Kidney tubule cell (primary cell): Measurements from ENCODE around the gene GABRR2.
A peak's percentile ranks its signal among the peaks of the same experiment; 100 is the strongest.
"Not testable (repeated sequence)": the region's sequence is repeated elsewhere in the genome, so short reads cannot be mapped to it uniquely, and the experiment has no call there.

Experiments used
- DNase-seq: peaks from one replicate; pipeline ENCODE4 v3.0.0-alpha.2; 2018; ENCODE audit warnings: low spot score

GABRR2 gene

DNA sequence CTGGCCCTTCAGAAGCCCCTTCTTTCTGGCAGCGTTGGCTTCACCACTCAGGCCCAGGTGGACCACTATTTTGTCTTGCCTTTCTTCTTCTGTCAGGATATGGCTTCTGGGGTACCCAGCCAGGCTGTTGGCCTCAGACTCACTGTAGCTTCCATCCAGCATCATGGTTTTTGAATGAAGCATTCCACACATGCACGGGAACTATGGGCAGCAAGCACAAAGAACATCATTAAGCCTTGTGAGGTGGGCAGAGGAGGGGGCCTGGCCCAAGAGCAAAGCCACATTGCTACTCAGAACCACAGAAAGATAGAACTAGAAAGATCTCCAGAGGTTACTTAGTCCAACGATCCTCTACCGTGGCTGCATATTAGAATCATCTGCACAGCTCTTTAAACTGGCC is 57.3 kb downstream of the GABRR2 start:
- DNase-seq: no peak

DNA sequence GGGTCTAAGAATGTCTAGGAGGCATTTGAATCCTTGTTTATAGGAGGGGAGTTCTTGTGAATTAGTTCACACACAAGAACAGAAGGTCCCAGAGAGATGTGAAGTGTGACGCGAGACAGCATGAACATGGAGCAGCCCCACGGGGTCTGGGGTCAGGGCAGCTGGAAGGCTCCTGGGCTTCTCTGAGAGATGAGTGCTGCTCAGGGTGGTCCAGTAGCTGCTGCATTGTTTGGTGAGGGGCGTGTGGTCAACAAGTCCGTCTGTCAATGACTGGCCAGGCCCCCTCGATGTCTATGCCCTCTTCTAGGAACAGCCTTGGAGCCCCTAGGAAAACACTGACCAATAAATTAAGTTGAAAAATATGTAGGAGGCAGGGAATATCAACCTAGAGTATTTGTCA is 57.8 kb downstream of the GABRR2 start:
- DNase-seq: no peak

DNA sequence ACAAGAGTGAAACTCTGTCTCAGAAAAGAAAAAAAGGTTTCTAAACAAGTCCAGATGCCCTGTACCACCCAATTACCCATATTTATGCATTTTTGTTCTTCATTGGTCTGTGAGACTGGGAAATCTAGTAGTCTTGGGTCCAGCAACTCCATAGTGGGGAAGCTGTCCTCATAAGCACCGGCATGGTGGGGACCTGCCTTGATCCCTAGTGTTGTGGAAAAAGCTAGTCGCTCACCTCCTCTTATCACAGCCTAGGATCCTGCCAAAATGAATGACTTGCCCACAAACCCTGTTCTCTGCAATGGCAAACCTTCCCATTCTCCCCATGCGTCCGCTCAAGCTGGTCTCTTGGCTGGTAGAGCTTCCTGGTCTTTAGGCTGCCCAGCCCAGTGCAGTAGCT is 59.7 kb downstream of the GABRR2 start:
- DNase-seq: no peak

DNA sequence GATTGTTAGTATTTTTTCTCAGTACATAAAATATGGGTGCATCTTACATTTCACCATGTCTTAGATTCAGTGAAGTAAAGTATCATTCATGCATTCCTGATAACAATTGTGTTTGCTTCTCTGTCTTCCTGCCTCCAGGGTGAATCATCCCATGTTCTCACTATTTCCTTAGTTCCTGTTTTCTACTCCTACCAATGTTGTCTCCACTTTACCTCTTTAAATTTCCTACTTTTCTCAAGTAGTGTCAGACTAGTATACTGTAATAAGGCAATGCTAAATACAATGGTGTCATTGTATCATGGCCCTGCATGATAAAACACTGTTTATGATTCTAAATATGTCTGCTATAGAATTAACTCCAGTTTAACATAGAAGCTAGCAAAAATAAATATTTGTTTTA is 60.5 kb downstream of the GABRR2 start:
- peak; percentile 59 for DNase-seq

DNA sequence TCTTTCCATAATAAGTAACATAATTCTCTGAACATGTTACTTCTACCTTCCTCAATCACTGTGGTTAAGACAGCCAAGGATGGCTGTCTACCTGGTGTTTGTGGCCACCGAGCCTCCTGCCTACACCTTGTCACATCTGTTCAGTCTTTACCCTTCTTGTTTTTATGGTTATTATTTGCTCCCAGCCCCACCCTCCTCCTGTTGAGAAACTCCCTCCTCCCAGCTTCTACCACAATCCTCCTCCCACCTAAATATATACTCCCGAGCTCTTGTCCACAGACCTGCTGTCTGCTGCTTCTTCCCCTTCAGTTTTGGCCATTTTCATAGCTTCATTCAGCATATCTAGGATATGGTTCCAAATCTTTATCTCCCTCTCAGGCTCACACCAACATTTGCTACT is 62.2 kb downstream of the GABRR2 start:
- no peak for DNase-seq

DNA sequence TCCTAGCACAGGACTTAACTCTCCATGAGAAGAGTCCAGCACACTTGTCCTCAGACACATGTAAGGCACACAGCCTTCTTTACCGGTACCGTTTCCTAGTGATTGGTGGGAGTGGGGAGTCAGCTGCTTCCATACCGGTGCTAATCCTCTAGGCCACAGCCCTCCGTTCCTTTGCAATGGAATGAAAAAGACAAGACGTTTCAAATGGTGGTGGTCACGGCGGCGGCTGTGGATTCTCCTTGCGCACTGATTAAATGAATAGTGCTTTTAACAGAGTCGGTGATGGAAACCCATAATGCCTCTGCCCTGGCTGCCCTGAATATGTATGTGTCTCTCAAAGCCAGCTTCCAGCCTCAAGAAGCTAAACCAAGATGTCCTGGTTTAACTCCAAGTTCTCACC is 63.1 kb downstream of the GABRR2 start:
- no peak for DNase-seq

DNA sequence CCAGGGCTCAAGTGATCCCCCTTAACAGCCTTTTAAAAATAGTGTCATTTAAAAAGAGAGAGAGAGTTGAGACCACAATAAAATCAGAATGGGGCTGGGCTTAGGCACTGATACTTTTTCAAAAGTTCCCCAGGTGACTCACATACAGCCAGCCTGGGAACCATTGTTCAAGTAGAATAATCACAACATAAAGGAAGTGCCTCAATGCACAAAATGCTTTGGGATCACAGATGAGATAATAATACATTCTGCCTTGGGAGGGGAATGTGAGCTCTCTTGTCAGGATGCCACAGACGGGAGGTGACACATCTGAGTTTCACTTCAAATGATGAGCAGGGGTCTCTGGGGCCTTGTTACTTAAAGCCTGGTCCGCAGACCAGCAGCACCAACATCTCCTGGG is 63.9 kb downstream of the GABRR2 start:
- DNase-seq: peak; percentile 69

DNA sequence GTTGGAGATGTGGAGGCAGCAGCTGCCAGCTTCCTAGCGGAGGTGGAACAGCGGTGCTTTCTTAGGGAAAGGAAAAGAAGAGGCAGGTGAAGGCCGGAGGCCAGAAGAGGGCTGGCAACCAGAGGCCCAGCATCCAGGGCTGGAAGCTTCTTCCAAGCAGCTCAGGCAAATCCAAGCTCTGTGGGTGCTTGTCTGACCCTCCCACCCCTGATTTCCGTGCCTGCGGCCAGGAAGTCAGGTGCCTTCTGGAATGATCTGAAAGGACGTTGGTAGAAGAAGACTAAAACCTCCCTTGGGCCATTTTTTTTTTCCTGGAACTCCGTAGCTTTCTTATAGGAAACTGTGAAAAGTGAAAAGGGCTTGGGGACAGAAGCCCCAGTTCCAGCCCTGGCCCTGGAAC is 64.9 kb downstream of the GABRR2 start:
- no peak for DNase-seq

DNA sequence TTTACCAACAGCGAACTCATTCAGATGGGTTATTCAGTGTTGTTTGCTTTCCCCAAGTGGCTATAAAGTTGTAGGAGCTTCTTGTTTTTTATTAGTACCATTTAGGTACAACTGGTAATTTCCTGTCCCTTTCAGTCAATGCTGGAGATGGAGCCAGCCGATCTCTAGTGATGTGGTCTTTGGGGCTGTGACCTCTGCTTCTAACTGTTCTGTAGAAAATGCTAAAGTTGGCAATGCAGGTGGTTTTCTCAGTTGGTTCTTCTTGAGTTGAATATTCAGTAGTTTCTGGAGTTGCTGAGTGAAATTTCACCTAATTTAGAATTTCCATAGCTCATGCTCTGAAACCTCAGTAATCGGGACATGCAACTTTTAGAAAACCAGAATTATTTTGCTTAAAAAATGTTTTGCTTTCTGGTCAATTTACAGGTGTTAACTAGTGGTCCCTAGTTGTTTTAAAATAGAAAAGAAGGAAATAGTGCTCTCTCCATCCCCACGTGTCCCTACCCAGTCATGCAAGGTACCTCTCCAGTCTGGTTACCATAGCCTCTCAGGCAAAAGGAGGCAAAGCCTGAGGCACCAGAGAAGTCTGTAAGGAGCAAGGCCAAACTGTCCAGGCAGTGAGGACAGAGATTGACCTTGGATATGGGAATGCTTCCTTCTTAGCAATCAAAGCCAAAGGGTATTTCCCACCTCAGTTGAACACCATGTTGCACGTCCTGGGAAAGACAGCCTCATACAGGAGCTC is 70.7 kb downstream of the GABRR2 start:
- DNase-seq: no peak

DNA sequence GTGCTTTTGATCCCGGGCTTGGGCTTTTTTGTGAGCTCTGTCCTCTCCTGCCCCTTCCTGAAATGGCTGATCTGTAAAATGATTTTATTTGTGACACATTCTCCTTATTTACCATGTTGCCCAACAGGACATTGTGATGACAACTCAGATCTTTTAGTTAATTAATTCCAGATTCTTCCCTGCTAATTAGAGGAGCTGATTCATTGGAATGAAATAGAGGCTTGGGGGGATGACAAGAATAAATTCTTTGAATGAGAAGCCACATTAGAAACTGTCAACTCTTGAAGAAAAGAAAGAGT is 71.8 kb downstream of the GABRR2 start:
- peak; percentile 62 for DNase-seq

DNA sequence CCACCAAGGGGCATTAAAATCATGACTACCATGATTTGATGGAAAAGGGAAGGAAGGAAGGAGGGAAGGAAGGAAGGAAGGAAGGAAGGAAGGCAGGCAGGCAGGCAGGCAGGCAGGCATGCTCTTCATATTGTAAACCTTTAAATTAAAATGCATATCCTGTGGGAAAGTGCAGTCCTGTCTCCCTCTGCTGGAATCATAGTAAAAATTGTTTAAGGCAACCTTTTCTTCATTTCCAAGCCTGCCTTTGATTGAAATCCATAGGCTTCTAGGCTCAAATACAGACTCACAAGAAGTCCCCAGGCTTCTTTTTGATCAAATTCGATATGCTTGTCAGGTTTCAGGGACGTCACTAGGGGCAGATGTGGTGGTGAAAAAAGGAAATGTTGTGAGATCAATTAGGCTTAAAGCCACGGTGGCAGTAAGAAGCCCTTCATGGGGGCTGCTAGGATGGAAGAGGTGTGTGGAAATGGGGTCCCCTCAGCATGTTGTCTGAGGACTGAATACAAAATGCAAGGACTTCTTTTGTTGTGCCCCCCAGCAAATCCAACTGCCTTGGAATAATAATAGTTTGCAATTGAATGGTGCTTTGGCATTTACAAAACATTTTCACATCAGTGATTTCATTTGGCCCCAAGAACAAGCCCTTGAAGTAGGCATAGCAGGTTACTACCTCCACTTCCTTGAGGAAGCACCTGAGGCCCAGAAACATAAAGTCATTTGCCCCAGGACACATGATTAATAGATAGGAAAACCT is 72.3 kb downstream of the GABRR2 start:
- DNase-seq: peak; percentile 44

DNA sequence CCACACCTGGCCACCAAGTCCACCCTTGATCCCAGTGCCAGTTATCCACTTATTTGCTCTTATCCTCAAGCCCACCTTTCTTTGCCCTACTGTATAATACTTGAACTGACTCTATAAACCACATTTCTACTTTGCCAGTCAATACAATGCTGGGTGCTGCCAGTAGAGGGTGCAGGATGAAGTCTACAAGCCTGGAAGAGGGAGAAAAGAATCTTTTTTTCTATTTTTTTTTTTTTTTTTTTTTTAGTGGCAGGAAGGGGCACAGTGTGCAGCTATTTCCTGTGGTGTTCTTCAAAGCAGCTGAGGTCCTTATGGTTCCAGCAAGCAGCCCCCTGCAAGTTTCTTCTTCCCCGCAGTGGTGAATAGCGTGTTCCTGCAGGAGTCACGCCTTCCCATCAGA is 75.8 kb downstream of the GABRR2 start:
- DNase-seq: no peak

DNA sequence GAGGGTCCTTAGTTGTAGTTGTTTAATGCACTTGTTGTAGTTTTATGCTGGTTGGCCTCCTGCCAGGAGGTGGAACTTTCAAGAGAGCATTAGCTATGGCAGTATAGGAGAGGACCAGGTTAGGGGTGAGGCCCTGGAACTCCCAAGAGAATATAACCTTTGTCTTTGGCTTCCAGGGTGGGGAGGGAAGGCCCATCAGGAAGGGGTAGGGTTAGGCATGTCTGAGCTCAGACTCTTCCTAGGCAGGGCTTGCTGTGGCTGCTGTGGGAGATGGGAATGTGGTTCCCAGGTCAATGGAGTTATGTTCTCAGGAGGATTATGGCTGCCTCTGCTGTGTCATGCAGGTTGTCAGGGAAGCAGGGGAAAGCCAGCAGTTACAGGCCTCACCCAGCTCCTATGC is 77.9 kb downstream of the GABRR2 start:
- no peak for DNase-seq

DNA sequence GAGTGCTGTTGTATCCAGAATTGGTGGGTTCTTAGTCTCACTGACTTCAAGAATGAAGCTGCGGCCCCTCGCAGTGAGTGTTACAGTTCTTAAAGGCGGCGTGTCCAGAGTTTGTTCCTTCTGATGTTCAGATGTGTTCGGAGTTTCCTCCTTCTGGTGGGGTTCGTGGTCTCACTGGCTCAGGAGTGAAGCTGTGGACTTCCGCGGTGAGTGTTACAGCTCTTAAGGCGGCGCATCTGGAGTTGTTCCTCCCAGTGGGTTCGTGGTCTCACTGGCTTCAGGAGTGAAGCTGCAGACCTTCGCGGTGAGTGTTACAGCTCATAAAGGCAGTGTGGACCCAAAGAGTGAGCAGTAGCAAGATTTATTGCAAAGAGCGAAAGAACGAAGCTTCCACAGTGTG is 81.5 kb downstream of the GABRR2 start:
- DNase-seq: not testable (repeated sequence)

DNA sequence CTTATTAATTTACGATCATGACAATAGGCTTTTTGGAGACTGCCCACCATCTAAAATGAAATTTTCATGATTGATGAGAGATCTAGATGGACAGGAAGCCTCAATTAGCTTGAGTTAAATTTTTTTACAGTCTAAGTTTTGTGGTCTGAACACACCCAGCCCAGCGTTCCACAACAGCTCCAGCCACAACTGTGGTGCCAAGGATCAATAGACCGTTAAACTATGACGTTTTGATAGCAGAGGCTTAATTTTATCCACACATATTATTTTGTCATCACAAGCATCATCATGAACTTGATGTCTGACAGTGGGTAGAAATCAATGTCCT is 92.4 kb downstream of the GABRR2 start:
- DNase-seq: no peak

DNA sequence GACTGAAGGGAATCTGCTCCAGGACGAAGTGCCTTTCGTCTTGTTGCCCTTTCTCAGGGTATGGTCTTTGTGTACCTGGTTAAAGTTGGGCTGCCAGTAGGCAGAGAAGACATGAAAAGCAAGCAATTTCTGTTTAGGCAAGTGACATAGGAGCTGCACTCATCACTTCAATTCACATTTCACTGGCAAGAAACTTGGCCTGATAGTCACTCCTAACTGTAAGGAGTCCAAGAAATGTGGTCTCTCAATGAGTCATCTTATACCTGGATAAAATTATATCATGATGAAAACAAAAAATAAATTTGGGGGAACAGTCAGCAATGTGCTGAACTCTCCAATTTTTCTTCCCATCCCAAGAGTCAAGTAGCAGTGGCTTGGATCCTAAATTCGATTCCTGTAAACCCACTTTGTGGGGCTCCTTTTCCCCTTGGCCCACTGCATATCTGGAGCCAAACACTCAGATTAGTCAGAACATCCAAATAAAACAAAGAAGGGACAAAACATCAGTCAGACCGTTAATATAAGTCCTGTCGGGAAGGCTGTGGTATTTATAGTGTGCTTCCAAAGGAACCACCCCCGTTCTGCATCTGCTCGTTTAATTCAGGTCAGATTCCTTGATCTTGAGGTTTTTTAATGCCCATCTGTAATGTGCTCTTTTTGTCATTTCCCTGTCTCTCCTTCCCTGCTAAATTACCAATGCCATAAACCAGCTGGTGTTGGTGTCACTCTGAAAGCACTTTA is 93.0 kb downstream of the GABRR2 start:
- no peak for DNase-seq

DNA sequence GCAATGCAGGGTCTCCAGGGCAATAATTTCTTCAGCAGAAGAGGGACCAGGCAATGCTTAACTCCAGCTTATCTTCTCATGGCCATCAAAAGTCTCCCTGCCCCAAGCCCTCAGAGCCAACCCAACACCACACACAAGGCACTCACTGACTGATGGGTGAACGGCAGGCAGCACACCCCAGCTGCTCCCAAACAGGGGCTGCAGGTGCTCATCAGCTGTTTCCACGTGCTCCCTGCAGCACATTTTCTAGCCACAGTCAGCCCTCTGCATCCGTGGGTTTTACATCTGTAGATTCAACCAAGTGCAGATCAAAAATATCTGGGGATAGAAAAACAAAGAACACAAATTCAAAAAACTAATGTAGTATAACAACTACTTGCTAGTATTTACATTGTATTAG is 94.0 kb downstream of the GABRR2 start:
- DNase-seq: no peak

DNA sequence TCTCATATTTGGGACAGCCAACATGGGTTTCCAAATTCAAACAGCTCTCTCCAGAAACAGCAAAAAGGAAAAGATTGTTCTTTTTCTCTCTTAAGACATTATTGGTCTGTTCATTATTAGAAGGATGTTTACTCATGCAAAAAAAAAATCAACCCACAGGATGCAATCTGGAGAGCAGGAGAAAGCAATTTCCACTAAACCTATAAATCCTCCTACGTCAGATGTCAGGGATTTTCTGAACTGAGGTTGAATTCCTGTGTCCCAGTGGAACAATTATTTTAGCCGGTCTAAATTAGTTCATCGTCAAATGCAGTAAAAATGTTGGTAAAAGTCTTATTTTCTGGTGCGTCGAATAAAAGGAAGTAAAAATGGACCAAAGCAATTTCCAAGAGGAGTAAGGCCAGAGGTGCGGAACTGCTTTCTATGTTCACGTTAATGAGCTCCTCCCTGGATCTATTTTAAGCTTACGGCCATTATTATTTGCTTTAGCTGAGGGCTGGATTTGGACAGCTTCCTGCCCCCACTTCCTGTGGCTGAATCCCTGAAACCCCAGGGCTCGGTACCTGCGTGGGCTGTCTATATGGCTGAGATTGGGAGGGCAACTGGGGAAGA is 97.7 kb downstream of the GABRR2 start, which contains the start of gene GABRR1:
GABRR1 (minus strand) TSS at position 60 of the 612 bp plus-strand sequence; CDS start at position 24, 36 bp downstream.
- no peak for DNase-seq

DNA sequence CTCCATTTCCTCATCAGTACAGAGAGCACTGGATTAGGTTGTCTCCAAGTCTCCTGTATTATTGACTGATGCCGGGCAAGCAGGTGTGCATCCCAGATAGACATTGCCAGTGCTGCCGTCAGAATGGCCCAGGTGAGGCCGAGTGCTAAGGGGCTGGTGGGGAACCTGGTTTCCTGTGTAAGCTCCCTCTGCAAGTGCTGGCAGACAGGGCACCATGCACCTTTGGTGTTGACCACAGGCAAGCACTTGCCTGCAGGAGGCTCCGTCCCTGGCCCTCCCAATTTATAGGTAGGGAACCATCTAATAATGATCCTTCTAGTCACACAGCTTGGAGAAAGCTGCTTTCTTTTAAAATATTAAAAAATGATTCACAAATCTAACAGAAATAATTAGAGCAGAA is 98.7 kb downstream of the GABRR2 start:
- no peak for DNase-seq

DNA sequence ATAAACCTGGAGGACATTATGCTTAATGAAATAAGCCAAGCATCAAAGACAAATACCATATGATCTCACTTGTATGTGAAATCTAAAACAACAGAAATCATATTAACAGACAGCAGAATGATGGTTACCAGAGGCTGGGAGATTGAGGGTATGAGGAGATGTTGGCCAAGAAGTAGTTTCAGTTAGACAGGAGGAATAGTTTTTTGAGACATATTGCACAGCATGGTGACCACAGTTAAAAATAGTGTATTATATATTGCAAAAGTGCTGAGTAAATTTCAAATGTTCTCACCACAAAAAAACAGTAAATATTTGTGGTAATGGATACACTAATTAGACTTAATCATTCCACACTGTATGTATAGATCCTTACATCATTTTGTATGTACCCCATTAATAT is 99.7 kb downstream of the GABRR2 start:
- no peak for DNase-seq

DNA sequence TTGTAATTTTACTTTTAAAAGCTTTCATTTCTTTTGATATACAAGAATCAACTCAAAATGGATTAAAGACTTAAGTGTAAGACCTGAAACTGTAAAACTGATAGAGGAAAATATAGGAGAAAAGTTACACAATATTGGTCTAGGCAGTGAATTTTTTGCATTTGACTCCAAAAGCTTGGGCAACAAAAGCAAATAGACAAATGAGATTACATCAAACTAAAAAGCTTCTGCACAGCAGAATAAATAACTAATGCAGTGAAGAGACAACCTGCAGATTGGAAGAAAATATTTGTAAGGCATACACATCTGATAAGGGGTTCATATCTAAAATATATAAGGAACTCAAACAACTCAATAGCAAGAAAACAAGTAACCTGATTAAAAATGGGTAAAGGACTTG is 100.9 kb downstream of the GABRR2 start:
- DNase-seq: no peak

DNA sequence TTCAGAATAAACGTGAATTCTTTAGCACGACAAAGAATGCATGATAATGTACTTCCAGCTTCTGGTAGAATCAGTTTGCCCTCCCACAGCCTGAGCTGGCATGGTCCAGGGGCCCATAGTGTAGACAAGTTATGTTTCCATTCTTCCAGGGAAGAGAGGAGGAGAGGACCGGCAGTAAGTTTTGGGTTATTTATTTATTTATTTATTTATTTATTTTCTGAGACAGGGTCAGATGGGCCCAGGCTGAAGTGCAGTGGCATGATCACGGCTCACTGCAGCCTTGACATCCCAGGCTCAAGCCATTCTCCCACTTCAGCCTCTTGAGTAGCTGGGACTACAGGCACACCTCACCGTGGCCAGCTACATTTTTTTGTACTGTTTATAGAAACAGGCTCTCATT is 102.6 kb downstream of the GABRR2 start:
- DNase-seq: no peak

DNA sequence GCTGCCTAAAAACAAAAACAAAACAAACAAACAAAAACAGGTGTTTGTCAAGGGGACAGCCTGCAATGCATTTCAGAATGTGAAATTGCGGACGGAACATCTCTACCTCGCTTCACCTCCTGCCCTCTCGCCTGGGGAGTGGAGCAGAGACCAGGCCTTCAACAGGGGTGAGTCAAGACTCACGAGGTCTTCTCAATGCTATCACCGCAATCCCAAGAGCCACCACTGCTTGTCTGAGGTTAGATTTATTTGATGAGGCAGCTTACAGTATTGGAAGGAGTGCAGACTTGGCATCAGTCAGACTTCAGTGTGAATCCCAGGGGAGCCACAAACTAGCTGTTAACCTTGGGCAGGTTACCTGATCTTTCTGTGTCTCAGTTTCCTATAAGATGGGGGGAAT is 105.6 kb downstream of the GABRR2 start:
- no peak for DNase-seq
